ENCODE results near the gene GNAQ. TPM values are rescaled to one million over a fixed set of nuclear protein-coding genes. Genes with fewer than 3 reads are reported as not detected.

Gene GNAQ
- total and polyA plus RNA-seq, 2 of the 4 experiments (the other 2 are of a cell fraction): 23.1 to 50.7 TPM

- WGBS, 2 experiments (ENCODE audit: extremely low coverage in 2 of 2, insufficient read length in 1 of 2): no CpG with 5 or more reads among the region's 1 CpG
- H4K20me1 ChIP-seq (ENCODE audit: insufficient read depth, low read length): peaks cover 26% of the 10 kb centered on the region; the same call in 1 of the 2 replicates
- no peak overlapping the region for H3K27ac ChIP-seq (ENCODE audit: insufficient read depth, low read length)
- no peaks in the 10 kb centered on the region for H3K9me1 ChIP-seq (ENCODE audit: insufficient read depth, low read length)
- no peak for TF ChIP-seq RCOR1 (IDR thresholded peaks at IDR 0.05; ENCODE audit: insufficient replicate concordance, low read length)
- TF ChIP-seq RFX5 (IDR thresholded peaks at IDR 0.05; ENCODE audit: low read depth, low read length): no peak
- no peak for TF ChIP-seq CEBPB (IDR thresholded peaks at IDR 0.05; ENCODE audit: low read depth, low read length)
- no peak for TF ChIP-seq MXI1 (IDR thresholded peaks at IDR 0.05; ENCODE audit: borderline replicate concordance, low read depth, low read length)
- TF ChIP-seq ELK1 (IDR thresholded peaks at IDR 0.05; ENCODE audit: borderline replicate concordance, low read depth, low read length): no peak
- no peak for TF ChIP-seq CTCF (conservative IDR thresholded peaks at IDR 0.05; ENCODE audit: low read depth, low read length)
- peaks cover 1% of the 10 kb centered on the region; the same call in 1 of the 2 replicates for H3K36me3 ChIP-seq (ENCODE audit: control insufficient read depth, insufficient read depth, low read length)
- intact Hi-C loops (cut with micrococcal nuclease): no loop called here
- H3K56ac ChIP-seq (ENCODE audit: extremely low read depth, insufficient read depth, low read length): no peak overlapping the region
- H3K79me1 ChIP-seq (ENCODE audit: low read depth in 1 of 2, low read length in 2 of 2): peaks cover 42 to 51% of the 10 kb centered on the region in 2 experiments
- BruUV-seq (replicated peaks): no TSS peak
- ATAC-seq (ENCODE audit: low read depth) (peak; percentile 37; the same call in 1 of the 2 replicates), DNase-seq (no peak)
- no peak overlapping the region for H2AFZ ChIP-seq (replicated peaks; ENCODE audit: low read length, poor library complexity)
- H3K9me3 ChIP-seq (ENCODE audit: control insufficient read depth, insufficient read depth, low read length): no peaks in the 10 kb centered on the region
- no peak overlapping the region for H2AK5ac ChIP-seq (ENCODE audit: low read depth, low read length)
- no peak overlapping the region for H3K18ac ChIP-seq (ENCODE audit: low read depth, low read length)
- no peak overlapping the region for H2BK5ac ChIP-seq (ENCODE audit: low read depth, low read length, poor library complexity, severe bottlenecking)
- in situ Hi-C loops (cut with MboI; ENCODE audit: low sequenced_read_pairs): no loop called here
- ChIA-PET POLR2A (ENCODE audit: unreplicated experiment) (no interaction called here), CTCF (no interaction called here)
- no peaks in the 10 kb centered on the region for H3K27me3 ChIP-seq (ENCODE audit: control insufficient read depth, insufficient read depth, low read length)
- no peak overlapping the region; the same call in 1 of the 2 replicates for H3K4me2 ChIP-seq (ENCODE audit: low read depth, low read length)
- H3K9ac ChIP-seq (ENCODE audit: low read depth, low read length): no peak overlapping the region
- dilution Hi-C loops (cut with HindIII; ENCODE audit: low sequenced_read_pairs, unreplicated experiment): no loop called here
- no peak overlapping the region for H3K4me3 ChIP-seq (ENCODE audit: insufficient read depth, low read depth, low read length)
- H3K4ac ChIP-seq (ENCODE audit: low read depth, low read length): no peak overlapping the region
- no peak overlapping the region for H4K8ac ChIP-seq (ENCODE audit: low read depth in 2 of 2, low read length in 2 of 2)
- H3K4me1 ChIP-seq (ENCODE audit: control insufficient read depth, insufficient read depth, low read length): peaks cover 6% of the 10 kb centered on the region; the same call in 1 of the 2 replicates
- H2BK120ac ChIP-seq (ENCODE audit: low read depth, low read length): no peak overlapping the region
- H3K14ac ChIP-seq (replicated peaks; ENCODE audit: low read depth, low read length): no peak overlapping the region
- H4K91ac ChIP-seq (ENCODE audit: insufficient read depth, low read depth, low read length): no peak overlapping the region
- no peak overlapping the region for H4K5ac ChIP-seq (ENCODE audit: low read depth, low read length)
- H2BK20ac ChIP-seq (ENCODE audit: low read depth, low read length): no peak overlapping the region
- H2BK15ac ChIP-seq (ENCODE audit: low read depth, low read length): no peak overlapping the region
- H2AK9ac ChIP-seq (replicated peaks; ENCODE audit: low read depth, low read length, poor library complexity): no peak overlapping the region
- no peak overlapping the region for H3K23ac ChIP-seq (ENCODE audit: low read depth, low read length)
These were observed 17.7 kb downstream of the GNAQ start for GRCh38 chr9:78013934-78014333.

Measured in IMR-90 (cell line).